WTC11 (cell line): ENCODE data around the gene DAW1. TPM values are rescaled to one million over a fixed set of nuclear protein-coding genes. Genes with fewer than 3 reads are reported as not detected.

ENCODE experiments used
- ATAC-seq: fragments of 200-7000 bp; cut with Tn5 transposase; 2 replicates; pipeline ENCODE4 v1.10.0; 2021; ENCODE audit warnings: mild to moderate bottlenecking, moderate library complexity
- CTCF ChIA-PET: fragments of 300-600 bp; sonication (Branson Sonifier 250); formaldehyde crosslinking; loops from one replicate; lab custom pipeline; 2021; ENCODE audit warnings: antibody characterized with exemption; lab: Charles Lee
- POLR2A ChIA-PET: fragments of 350-600 bp; sonication (Branson Sonifier 250); formaldehyde crosslinking; loops from one replicate; lab custom pipeline; 2021; ENCODE audit warnings: antibody characterized with exemption; lab: Charles Lee
- DNase-seq: peaks from one replicate; pipeline ENCODE4 v3.0.0; 2021; ENCODE audit warnings: low spot score
- H3K27ac Mint-ChIP-seq: 2 replicates; pipeline ENCODE4 v1.8.0; 2021; ENCODE audit warnings: mixed read lengths
- H3K27me3 Mint-ChIP-seq: 2 replicates; pipeline ENCODE4 v1.8.0; 2021; ENCODE audit warnings: low read depth, mild to moderate bottlenecking, moderate library complexity, mixed read lengths
- H3K36me3 Mint-ChIP-seq: 2 replicates; pipeline ENCODE4 v1.8.0; 2021; ENCODE audit warnings: mixed read lengths
- H3K4me1 Mint-ChIP-seq: 2 replicates; pipeline ENCODE4 v1.8.0; 2022; ENCODE audit warnings: mixed read lengths
- H3K4me3 Mint-ChIP-seq: 2 replicates; pipeline ENCODE4 v1.8.0; 2021; ENCODE audit warnings: mild to moderate bottlenecking, moderate library complexity, mixed read lengths
- H3K9me3 Mint-ChIP-seq: 2 replicates; pipeline ENCODE4 v1.8.0; 2021; ENCODE audit warnings: mixed read lengths
- ELF4 ChIP-seq: sonication (generic); formaldehyde crosslinking; IDR thresholded peaks from 2 replicates; pipeline ENCODE4 v1.8.1; 2022; ENCODE audit warnings: low read depth, mild to moderate bottlenecking, moderate library complexity, missing genetic modification reagents
- IRF1 ChIP-seq: sonication (generic); formaldehyde crosslinking; IDR thresholded peaks from 2 replicates; pipeline ENCODE4 v1.8.0; 2023; ENCODE audit warnings: missing genetic modification reagents
- ZNF219 ChIP-seq: sonication (generic); formaldehyde crosslinking; IDR thresholded peaks from 2 replicates; pipeline ENCODE4 v1.8.0; 2023; ENCODE audit warnings: missing genetic modification reagents, mild to moderate bottlenecking, borderline replicate concordance
- ZNF232 ChIP-seq: sonication (generic); formaldehyde crosslinking; IDR thresholded peaks from 2 replicates; pipeline ENCODE4 v1.8.0; 2022; ENCODE audit warnings: mild to moderate bottlenecking, missing genetic modification reagents
- total RNA-seq: library from RNA; stranded (reverse); gene quantifications from 3 replicates; pipeline ENCODE4 v1.2.3, GENCODE V29; 2021
- TF ChIP-seq, protein P1 (sequence below): sonication (generic); formaldehyde crosslinking; conservative IDR thresholded peaks from 2 replicates; pipeline ENCODE4 v1.8.1; 2023; ENCODE audit warnings: mild to moderate bottlenecking, low read depth, missing genetic modification reagents, moderate library complexity

DAW1 gene
- total RNA-seq, 1 experiment from 2014 or later: 0.61 TPM

- Mint-ChIP-seq H3K4me1 (no peaks in the 10 kb centered on the region), H3K36me3 (no peaks in the 10 kb centered on the region), H3K4me3 (no peak overlapping the region), H3K27me3 (no peaks in the 10 kb centered on the region), H3K27ac (no peak overlapping the region), H3K9me3 (no peaks in the 10 kb centered on the region)
- no peak for TF ChIP-seq ELF4 (CRISPR knock-in tag)
- TF ChIP-seq IRF1: no peak
- TF ChIP-seq, protein P1, sequence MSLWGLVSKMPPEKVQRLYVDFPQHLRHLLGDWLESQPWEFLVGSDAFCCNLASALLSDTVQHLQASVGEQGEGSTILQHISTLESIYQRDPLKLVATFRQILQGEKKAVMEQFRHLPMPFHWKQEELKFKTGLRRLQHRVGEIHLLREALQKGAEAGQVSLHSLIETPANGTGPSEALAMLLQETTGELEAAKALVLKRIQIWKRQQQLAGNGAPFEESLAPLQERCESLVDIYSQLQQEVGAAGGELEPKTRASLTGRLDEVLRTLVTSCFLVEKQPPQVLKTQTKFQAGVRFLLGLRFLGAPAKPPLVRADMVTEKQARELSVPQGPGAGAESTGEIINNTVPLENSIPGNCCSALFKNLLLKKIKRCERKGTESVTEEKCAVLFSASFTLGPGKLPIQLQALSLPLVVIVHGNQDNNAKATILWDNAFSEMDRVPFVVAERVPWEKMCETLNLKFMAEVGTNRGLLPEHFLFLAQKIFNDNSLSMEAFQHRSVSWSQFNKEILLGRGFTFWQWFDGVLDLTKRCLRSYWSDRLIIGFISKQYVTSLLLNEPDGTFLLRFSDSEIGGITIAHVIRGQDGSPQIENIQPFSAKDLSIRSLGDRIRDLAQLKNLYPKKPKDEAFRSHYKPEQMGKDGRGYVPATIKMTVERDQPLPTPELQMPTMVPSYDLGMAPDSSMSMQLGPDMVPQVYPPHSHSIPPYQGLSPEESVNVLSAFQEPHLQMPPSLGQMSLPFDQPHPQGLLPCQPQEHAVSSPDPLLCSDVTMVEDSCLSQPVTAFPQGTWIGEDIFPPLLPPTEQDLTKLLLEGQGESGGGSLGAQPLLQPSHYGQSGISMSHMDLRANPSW: no peak
- TF ChIP-seq ZNF232 (CRISPR knock-in tag): no peak
- ChIA-PET POLR2A (no interaction called here), CTCF (no interaction called here)
- DNase-seq: no peak
- ATAC-seq: no peak
Measured at GRCh38 chr2:227971619-227972230, 100.3 kb downstream of the DAW1 start.

DNA sequence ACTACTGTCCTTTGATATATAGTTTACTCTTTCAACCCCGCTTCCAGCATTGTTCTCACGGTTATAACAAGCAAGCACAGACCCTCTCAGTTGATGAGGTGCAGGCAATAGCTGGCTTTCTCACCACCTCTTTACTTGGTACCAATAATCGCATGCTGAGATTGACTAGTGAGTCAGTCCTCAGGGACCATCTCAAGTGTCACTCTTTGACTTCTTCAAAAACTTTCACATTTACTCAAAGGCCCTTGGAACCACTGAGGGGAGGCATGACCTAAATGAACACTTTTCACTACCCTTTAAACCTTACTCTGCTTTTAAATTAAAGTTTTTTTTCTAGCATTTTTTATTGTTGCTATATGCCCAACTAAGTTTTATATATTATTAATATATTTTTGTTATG lies 101.8 kb downstream of the DAW1 start:
- Mint-ChIP-seq H3K9me3 (no peaks in the 10 kb centered on the region; the same call in 1 of the 2 replicates), H3K36me3 (no peaks in the 10 kb centered on the region)
- POLR2A ChIA-PET: no interaction called here
- no peak for ATAC-seq
- TF ChIP-seq ZNF219 (CRISPR knock-in tag): no peak
- TF ChIP-seq, all 79 proteins: peak for 0
- no peak overlapping the region for H3K27ac Mint-ChIP-seq
- no peaks in the 10 kb centered on the region for H3K27me3 Mint-ChIP-seq
- peaks cover 3% of the 10 kb centered on the region for H3K4me1 Mint-ChIP-seq
- CTCF ChIA-PET: no interaction called here
- H3K4me3 Mint-ChIP-seq: no peak overlapping the region
- DNase-seq: no peak

Other genes starting within 250 kb of the DAW1 start
- not detected in 3 replicates for gene SCYGR5, start 204.8 kb upstream of the DAW1 start, total RNA-seq
- gene SLC19A3, start 153.6 kb upstream of the DAW1 start, total RNA-seq: 6.4 to 7.5 TPM (median 6.5 TPM) in 3 replicates
- not detected in 3 replicates for gene SCYGR6, start 146.9 kb upstream of the DAW1 start, total RNA-seq
- not detected in 3 replicates for gene SCYGR7, start 143.3 kb upstream of the DAW1 start, total RNA-seq
- not detected in 3 replicates for gene SCYGR8, start 125.7 kb upstream of the DAW1 start, total RNA-seq
- not detected in 3 replicates for gene CCL20, start 57.8 kb upstream of the DAW1 start, total RNA-seq